Gastroesophageal sphincter (tissue), 4 donors: ENCODE data around the gene ANKS1B. TPM values are rescaled to one million over a fixed set of nuclear protein-coding genes. Genes with fewer than 3 reads are reported as not detected.

ENCODE experiments used
- ATAC-seq: fragments of 150-250 bp; one replicate; pipeline ENCODE4 v1.9.1; 2016; ENCODE audit warnings: mild to moderate bottlenecking, moderate library complexity
- H3K27ac ChIP-seq, 4 donors: fragments of 200-600 bp; sonication (generic) in 3 of 4; 1 replicate in 3 of 4; 2 replicates in 1 of 4; pipeline ENCODE4 v1.5.1; 2016 to 2019
- H3K27me3 ChIP-seq: fragments of 200-600 bp; sonication (generic); one replicate; pipeline ENCODE4 v1.5.1; 2019
- H3K36me3 ChIP-seq, 2 donors: fragments of 200-600 bp; sonication (generic); one replicate each; pipeline ENCODE4 v1.5.1; 2019; ENCODE audit warnings: control low read depth in 1 of 2
- H3K4me1 ChIP-seq, 3 donors: fragments of 200-600 bp; sonication (generic); 1 replicate in 2 of 3; 2 replicates in 1 of 3; pipeline ENCODE4 v1.5.1; 2016 to 2019; ENCODE audit warnings: control low read depth in 2 of 3
- H3K4me3 ChIP-seq, 2 donors: fragments of 200-600 bp; sonication (generic); one replicate each; pipeline ENCODE4 v1.5.1; 2019; ENCODE audit warnings: mild to moderate bottlenecking in 1 of 2, moderate library complexity in 1 of 2
- H3K9me3 ChIP-seq, 3 donors: fragments of 200-600 bp; sonication (generic); one replicate each; pipeline ENCODE4 v1.5.1; 2017 to 2019; ENCODE audit warnings: control low read depth in 2 of 3
- EP300 ChIP-seq: sonication (generic); formaldehyde crosslinking; IDR thresholded peaks from one replicate; pipeline ENCODE4 v1.6.1; 2017; ENCODE audit warnings: antibody characterized with exemption, mild to moderate bottlenecking
- POLR2A ChIP-seq, 2 donors: fragments of 450-650 bp; IDR thresholded peaks; one replicate each; pipeline ENCODE4 v1.6.1; 2017; ENCODE audit warnings: antibody characterized with exemption in 2 of 2, mild to moderate bottlenecking in 2 of 2, moderate library complexity in 1 of 2
- POLR2AphosphoS5 ChIP-seq: sonication (generic); formaldehyde crosslinking; IDR thresholded peaks from one replicate; pipeline ENCODE4 v1.6.1; 2017; ENCODE audit warnings: antibody characterized with exemption
- whole genome bisulfite sequencing, 2 donors: methylation state at CpG; one replicate each; pipeline ENCODE4 v1.1.5; 2018; ENCODE audit warnings: low coverage in 1 of 2; 5-methylcytosine and 5-hydroxymethylcytosine counted together
- total RNA-seq, 4 donors: library from RNA; depleted of rRNA; stranded (reverse); fragments of >200 nt; gene quantifications; one replicate each; pipeline ENCODE4 v1.1.0, GENCODE V29; 2016
- TF ChIP-seq, protein P1 (sequence below), 4 experiments: fragments of 200-600 bp in 2 of 4; fragments of 450-650 bp in 2 of 4; sonication (generic) in 1 of 4; IDR thresholded peaks; one replicate each; pipeline ENCODE4 v1.5.1; 2017 to 2019; ENCODE audit warnings: antibody characterized with exemption in 4 of 4, mild to moderate bottlenecking in 2 of 4, moderate library complexity in 2 of 4

Gene ANKS1B
- total RNA-seq, 4 donors from 2014 or later, result 9.9 to 31.1 (median 21.4) TPM

DNA sequence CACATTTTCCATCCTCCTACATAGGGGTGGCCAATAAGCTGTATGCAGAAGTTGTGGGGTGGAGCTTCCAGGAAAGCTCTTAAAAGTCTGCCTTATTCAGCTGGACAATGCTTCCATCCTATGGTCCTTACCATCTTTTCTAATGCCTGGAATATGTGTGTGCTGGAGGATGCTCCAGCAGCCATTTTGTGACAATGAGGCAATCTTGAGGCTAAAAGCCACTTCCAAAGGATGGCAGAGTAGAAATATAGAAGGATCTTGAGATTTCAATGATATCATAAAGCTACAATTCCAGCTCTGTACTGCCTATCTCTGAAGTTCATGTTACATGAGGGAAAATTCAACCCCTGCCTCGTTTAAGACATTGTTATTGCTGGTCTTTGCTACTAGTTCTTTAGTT is 1244.0 kb downstream of the ANKS1B start:
- no peak overlapping the region for H3K27ac ChIP-seq

DNA sequence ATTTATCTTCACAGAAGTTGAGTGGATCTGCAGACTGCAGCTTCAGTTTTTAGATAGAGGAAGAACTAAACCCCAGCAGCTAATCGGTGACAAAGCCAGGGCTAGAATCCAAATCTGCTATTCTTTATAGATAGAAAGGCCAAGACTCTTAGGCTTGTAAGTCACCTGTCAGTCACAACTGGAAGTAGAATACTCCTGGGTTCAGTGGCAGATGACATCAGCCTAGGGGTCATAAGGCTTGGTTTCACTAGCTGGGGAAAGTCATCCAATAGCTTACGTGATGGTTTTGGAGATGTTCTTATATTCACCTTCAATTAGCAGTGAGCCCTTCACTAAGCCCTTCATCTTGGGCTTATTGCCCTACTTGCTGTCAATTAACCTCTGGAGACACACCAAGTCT is 1246.2 kb downstream of the ANKS1B start:
- Histone ChIP-seq H3K4me3 (no peak overlapping the region), H3K27ac (no peak overlapping the region), H3K9me3 (peaks cover 0 to 5% (median 0%) of the 10 kb centered on the region in 3 donors), H3K4me1 (peaks cover 0 to 12% (median 4%) of the 10 kb centered on the region in 3 donors), H3K36me3 (peaks cover 0 to 6% of the 10 kb centered on the region in 2 donors), H3K27me3 (no peaks in the 10 kb centered on the region)
- ATAC-seq, result no peak
- WGBS, 2 donors, result 100% methylated on average over 1 of the region's 2 CpGs
- TF ChIP-seq POLR2AphosphoS5, result no peak

More for the DNA sequence above, 1244.0 kb downstream of the ANKS1B start:
- ATAC-seq, result no peak
- Histone ChIP-seq H3K36me3 (peaks cover 0 to 4% of the 10 kb centered on the region in 2 donors), H3K4me1 (peaks cover 0 to 17% (median 4%) of the 10 kb centered on the region in 3 donors), H3K9me3 (peaks cover 0 to 5% (median 0%) of the 10 kb centered on the region in 3 donors), H3K4me3 (no peak overlapping the region), H3K27me3 (no peaks in the 10 kb centered on the region)
- whole genome bisulfite sequencing, 2 donors, result 90 to 100% methylated on average over 1 of the region's 1 CpG
- TF ChIP-seq, protein P1, sequence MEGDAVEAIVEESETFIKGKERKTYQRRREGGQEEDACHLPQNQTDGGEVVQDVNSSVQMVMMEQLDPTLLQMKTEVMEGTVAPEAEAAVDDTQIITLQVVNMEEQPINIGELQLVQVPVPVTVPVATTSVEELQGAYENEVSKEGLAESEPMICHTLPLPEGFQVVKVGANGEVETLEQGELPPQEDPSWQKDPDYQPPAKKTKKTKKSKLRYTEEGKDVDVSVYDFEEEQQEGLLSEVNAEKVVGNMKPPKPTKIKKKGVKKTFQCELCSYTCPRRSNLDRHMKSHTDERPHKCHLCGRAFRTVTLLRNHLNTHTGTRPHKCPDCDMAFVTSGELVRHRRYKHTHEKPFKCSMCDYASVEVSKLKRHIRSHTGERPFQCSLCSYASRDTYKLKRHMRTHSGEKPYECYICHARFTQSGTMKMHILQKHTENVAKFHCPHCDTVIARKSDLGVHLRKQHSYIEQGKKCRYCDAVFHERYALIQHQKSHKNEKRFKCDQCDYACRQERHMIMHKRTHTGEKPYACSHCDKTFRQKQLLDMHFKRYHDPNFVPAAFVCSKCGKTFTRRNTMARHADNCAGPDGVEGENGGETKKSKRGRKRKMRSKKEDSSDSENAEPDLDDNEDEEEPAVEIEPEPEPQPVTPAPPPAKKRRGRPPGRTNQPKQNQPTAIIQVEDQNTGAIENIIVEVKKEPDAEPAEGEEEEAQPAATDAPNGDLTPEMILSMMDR (IDR thresholded peaks at IDR 0.05), result no peak
- TF ChIP-seq POLR2A (IDR thresholded peaks at IDR 0.05) (no peak), EP300 (no peak), POLR2AphosphoS5 (no peak)

DNA sequence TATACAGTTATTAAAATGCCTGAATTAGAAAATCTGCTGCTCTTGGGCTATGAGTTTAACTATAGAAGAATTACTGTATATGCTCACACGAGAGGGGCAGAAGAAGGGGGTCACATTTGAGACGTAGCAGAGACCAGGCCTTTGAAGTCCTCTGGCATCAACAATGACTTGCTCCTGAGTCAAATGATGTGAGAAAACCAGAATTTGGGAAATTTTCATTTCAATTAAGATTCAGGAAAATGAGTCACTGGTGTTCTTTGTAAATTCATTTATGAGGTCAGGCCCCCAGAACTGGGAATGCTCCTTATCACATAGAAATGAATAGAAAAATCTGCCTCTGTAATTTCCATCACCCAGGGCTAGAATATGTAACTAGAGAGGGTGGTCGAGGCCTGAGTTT is 1246.7 kb downstream of the ANKS1B start:
- WGBS, 2 donors, result 67 to 95% methylated on average over 2 to 3 of the region's 3 CpGs
- peaks cover 0 to 5% (median 0%) of the 10 kb centered on the region in 3 donors for H3K9me3 ChIP-seq
- H3K36me3 ChIP-seq, result peaks cover 0 to 11% of the 10 kb centered on the region in 2 donors
- H3K27me3 ChIP-seq, result no peaks in the 10 kb centered on the region
- no peak overlapping the region for H3K4me3 ChIP-seq
- no peak for ATAC-seq
- H3K27ac ChIP-seq, result no peak overlapping the region
- peaks cover 0 to 12% (median 4%) of the 10 kb centered on the region in 3 donors for H3K4me1 ChIP-seq
- TF ChIP-seq POLR2A (IDR thresholded peaks at IDR 0.05) (no peak), POLR2AphosphoS5 (no peak), EP300 (no peak)
- TF ChIP-seq, protein P1 (IDR thresholded peaks at IDR 0.05), result no peak

DNA sequence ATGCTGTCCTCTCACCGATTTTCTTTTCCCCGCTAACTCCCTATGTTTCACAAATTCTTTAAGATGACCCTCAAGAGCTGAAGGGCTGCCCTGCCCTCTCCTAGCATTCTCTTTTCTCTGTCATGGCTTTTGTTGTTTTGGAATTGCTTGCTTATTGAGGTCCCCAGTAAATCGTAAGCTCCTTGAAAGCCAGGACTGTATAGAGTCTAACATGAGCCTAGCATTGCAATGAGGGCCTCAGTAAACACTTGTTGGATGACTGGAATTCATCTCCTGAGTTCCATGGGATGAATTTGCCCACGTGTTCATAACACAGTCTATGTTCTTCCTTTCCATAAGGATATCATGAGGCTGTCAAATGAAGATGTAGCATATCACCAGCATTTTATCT is 1247.4 kb downstream of the ANKS1B start:
- no peak overlapping the region for H3K27ac ChIP-seq
- H3K4me1 ChIP-seq, result peaks cover 0 to 12% (median 4%) of the 10 kb centered on the region in 3 donors
- TF ChIP-seq POLR2AphosphoS5 (no peak), EP300 (no peak), POLR2A (IDR thresholded peaks at IDR 0.05) (no peak)
- TF ChIP-seq, protein P1 (IDR thresholded peaks at IDR 0.05), result no peak
- H3K27me3 ChIP-seq, result no peaks in the 10 kb centered on the region
- peaks cover 0 to 17% of the 10 kb centered on the region in 2 donors for H3K36me3 ChIP-seq
- no peak overlapping the region for H3K4me3 ChIP-seq
- peaks cover 0 to 5% (median 0%) of the 10 kb centered on the region in 3 donors for H3K9me3 ChIP-seq
- WGBS, 2 donors, result 49 to 56% methylated on average over 1 to 3 of the region's 4 CpGs
- ATAC-seq, result no peak

DNA sequence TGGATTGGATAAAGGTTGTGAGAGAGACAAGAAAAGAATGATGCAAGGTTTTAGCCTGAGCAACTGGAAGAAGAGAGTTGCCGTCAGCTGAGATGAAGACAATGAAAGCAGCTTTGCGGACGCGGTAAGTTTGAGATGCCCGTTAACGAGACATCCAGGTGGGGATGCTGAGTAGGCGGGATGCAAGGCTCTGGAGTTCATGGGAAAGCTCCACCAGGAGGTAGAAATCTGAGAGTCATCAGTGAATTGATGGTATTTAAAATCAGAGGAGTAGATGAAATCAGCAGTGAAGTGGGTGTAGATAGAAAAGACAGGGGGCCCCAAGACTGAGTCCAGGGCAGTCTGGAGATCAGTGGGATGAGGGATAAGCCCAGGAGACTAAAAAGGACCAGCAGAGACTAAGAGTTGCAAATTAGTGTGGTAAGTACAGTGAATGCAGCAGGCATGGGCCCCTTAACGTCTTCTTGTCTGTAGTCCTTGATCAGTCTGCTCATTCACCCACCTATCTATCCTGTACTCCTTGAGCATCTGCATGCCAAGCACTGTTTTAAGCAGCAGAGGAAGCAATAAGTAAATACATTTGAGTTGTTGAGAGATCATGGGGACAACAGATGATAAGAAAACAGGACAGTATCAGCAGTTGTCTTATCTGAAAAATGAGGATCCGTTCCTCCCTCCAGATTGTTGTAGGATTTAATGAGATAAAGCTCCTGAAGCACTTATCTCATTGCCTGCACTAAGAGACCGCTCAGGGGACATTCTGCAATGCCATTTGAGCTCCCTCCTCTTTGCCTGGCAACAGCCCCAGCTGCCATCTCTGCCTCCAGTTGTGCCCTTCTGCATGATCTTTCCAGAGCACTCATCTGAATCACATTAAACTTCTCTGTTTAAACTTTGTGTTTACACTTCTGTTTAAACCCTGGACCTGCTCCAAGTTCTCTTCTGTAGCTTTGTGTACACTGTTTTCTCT is 1248.1 kb downstream of the ANKS1B start:
- Histone ChIP-seq H3K27ac (no peak overlapping the region), H3K4me1 (peaks cover 0 to 12% (median 4%) of the 10 kb centered on the region in 3 donors), H3K9me3 (peaks cover 0 to 5% (median 0%) of the 10 kb centered on the region in 3 donors), H3K27me3 (no peaks in the 10 kb centered on the region), H3K36me3 (peaks cover 0 to 24% of the 10 kb centered on the region in 2 donors), H3K4me3 (no peak overlapping the region)
- no peak for ATAC-seq
- TF ChIP-seq, protein P1 (IDR thresholded peaks at IDR 0.05), result no peak
- TF ChIP-seq POLR2A (IDR thresholded peaks at IDR 0.05), result no peak
- TF ChIP-seq POLR2AphosphoS5, result no peak
- no peak for TF ChIP-seq EP300
- WGBS, 2 donors, result 84 to 88% methylated on average over 8 to 10 of the region's 10 CpGs
